Mesenchymal stem cell (in vitro differentiated cells and primary cell): ENCODE results near the gene ZNF417.

Experiments
- DNase-seq: peaks from one replicate; pipeline ENCODE4 v3.0.0-alpha.2; 2013
- H2AFZ ChIP-seq: one replicate; pipeline ENCODE4 v1.6.1; 2013; ENCODE audit warnings: low read depth, mild to moderate bottlenecking, control low read depth, inconsistent platforms, low read length, moderate library complexity
- H2AK5ac ChIP-seq: 2 replicates; pipeline ENCODE4 v1.6.1; 2013; ENCODE audit warnings: low read length, moderate library complexity, mild to moderate bottlenecking, inconsistent platforms; ENCODE audit not compliant: severe bottlenecking
- H2BK120ac ChIP-seq: one replicate; pipeline ENCODE4 v1.6.1; 2013; ENCODE audit warnings: low read depth, mild to moderate bottlenecking, inconsistent platforms, low read length, moderate library complexity
- H2BK12ac ChIP-seq, 2 experiments: one replicate each; pipeline ENCODE4 v1.6.1; 2013; ENCODE audit warnings: inconsistent platforms in 2 of 2, low read length in 2 of 2, mild to moderate bottlenecking in 2 of 2, moderate library complexity in 2 of 2, control low read depth in 1 of 2
- H2BK15ac ChIP-seq: one replicate; pipeline ENCODE4 v1.6.1; 2013; ENCODE audit warnings: mild to moderate bottlenecking, low read depth, inconsistent platforms; ENCODE audit not compliant: poor library complexity, severe bottlenecking
- H2BK5ac ChIP-seq: 2 replicates; pipeline ENCODE4 v1.6.1; 2013; ENCODE audit warnings: low read depth, mild to moderate bottlenecking, low read length, control low read depth, inconsistent platforms; ENCODE audit not compliant: poor library complexity, severe bottlenecking
- H3K14ac ChIP-seq, 2 experiments: one replicate each; pipeline ENCODE4 v1.6.1; 2013; ENCODE audit warnings: inconsistent platforms in 2 of 2, low read length in 2 of 2, control low read depth in 1 of 2, mild to moderate bottlenecking in 1 of 2, moderate library complexity in 1 of 2
- H3K18ac ChIP-seq, 2 experiments: one replicate each; pipeline ENCODE4 v1.6.1; 2013; ENCODE audit warnings: inconsistent platforms in 2 of 2, low read length in 2 of 2, control low read depth in 1 of 2, low read depth in 1 of 2, mild to moderate bottlenecking in 1 of 2
- H3K23ac ChIP-seq, 2 experiments: one replicate each; pipeline ENCODE4 v1.6.1; 2013; ENCODE audit warnings: inconsistent platforms in 2 of 2, low read length in 2 of 2, mild to moderate bottlenecking in 2 of 2, moderate library complexity in 2 of 2, control low read depth in 1 of 2
- H3K27ac ChIP-seq: 2 replicates; pipeline ENCODE4 v1.5.1; 2013; ENCODE audit warnings: mild to moderate bottlenecking, moderate library complexity, low read length, control low read depth, inconsistent platforms; ENCODE audit not compliant: poor library complexity, severe bottlenecking
- H3K27me3 ChIP-seq, 2 experiments: 2 replicates each; pipeline versions ENCODE4 v1.6.1 to v1.7.0; 2013; ENCODE audit warnings: low read length in 2 of 2, mild to moderate bottlenecking in 2 of 2, moderate library complexity in 2 of 2, control low read depth in 1 of 2, inconsistent platforms in 1 of 2; ENCODE audit not compliant: control insufficient read depth in 1 of 2, insufficient read depth in 1 of 2
- H3K36me3 ChIP-seq, 2 experiments: 2 replicates each; pipeline versions ENCODE4 v1.6.1 to v1.7.0; 2013; ENCODE audit warnings: low read length in 2 of 2, control low read depth in 1 of 2, inconsistent platforms in 1 of 2, low read depth in 1 of 2, mild to moderate bottlenecking in 1 of 2; ENCODE audit not compliant: insufficient read depth in 2 of 2, control insufficient read depth in 1 of 2
- H3K4ac ChIP-seq, 2 experiments: one replicate each; pipeline ENCODE4 v1.6.1; 2013; ENCODE audit warnings: inconsistent platforms in 2 of 2, low read length in 2 of 2, mild to moderate bottlenecking in 2 of 2, moderate library complexity in 2 of 2, control low read depth in 1 of 2, low read depth in 1 of 2
- H3K4me1 ChIP-seq: 2 replicates; pipeline ENCODE4 v1.6.1; 2013; ENCODE audit warnings: low read depth, low read length, control low read depth; ENCODE audit not compliant: control insufficient read depth, insufficient read depth
- H3K4me2 ChIP-seq: 2 replicates; pipeline ENCODE4 v1.6.1; 2013; ENCODE audit warnings: low read length, mild to moderate bottlenecking, inconsistent platforms; ENCODE audit not compliant: poor library complexity, severe bottlenecking
- H3K4me3 ChIP-seq, 2 experiments: 2 replicates each; pipeline versions ENCODE4 v1.5.1 to v1.7.0; 2013; ENCODE audit warnings: low read length in 2 of 2, mild to moderate bottlenecking in 2 of 2, control low read depth in 1 of 2, low read depth in 1 of 2; ENCODE audit not compliant: insufficient read depth in 1 of 2
- H3K79me1 ChIP-seq: replicated peaks from 2 replicates; pipeline ENCODE4 v1.6.1; 2013; ENCODE audit warnings: mild to moderate bottlenecking, control low read depth, low read length, inconsistent platforms; ENCODE audit not compliant: poor library complexity, severe bottlenecking
- H3K9ac ChIP-seq: 2 replicates; pipeline ENCODE4 v1.7.0; 2013; ENCODE audit warnings: mild to moderate bottlenecking, low read length, moderate library complexity
- H3K9me3 ChIP-seq: 2 replicates; pipeline ENCODE4 v1.7.0; 2013; ENCODE audit warnings: mild to moderate bottlenecking, low read length; ENCODE audit not compliant: control insufficient read depth
- H4K8ac ChIP-seq: one replicate; pipeline ENCODE4 v1.6.1; 2013; ENCODE audit warnings: inconsistent platforms, mild to moderate bottlenecking, low read length, moderate library complexity
- H4K91ac ChIP-seq: one replicate; pipeline ENCODE4 v1.6.1; 2013; ENCODE audit warnings: mild to moderate bottlenecking, low read length, inconsistent platforms
- WGBS: methylation state at CpG from one replicate; pipeline ENCODE4 v1.1.7; 2013; ENCODE audit warnings: mixed read lengths; 5-methylcytosine and 5-hydroxymethylcytosine counted together

The ZNF417 gene

DNA sequence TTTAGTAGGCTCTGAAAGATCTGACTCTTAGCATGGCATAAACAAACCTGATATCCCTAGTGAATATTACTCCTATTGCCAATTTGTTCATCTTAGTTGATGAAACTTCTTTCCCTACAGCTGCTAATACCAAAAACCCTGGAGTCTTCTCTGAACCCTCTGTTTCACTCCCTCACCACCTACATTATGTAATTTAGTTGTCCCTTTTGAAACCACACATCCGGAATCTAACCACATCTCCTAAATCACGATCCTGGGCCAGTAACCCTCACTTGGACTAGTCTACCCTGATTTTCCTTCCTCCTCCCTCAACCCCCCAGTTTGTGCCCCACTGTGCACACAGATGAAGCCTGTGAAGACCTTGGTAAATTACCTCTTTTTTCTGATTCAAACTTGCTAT lies 29.9 kb upstream of the ZNF417 start:
- Histone ChIP-seq H2AFZ (no peak overlapping the region), H3K4me1 (peaks cover 7% of the 10 kb centered on the region), H4K91ac (no peak overlapping the region), H3K9ac (peak overlapping the region; percentile 94), H3K9me3 (peaks cover 39% of the 10 kb centered on the region), H3K36me3 (peaks cover 26 to 31% of the 10 kb centered on the region in 2 experiments), H2BK15ac (no peak overlapping the region), H3K27ac (no peak overlapping the region), H2AK5ac (no peak overlapping the region), H3K14ac (no peak overlapping the region), H3K18ac (no peak overlapping the region), H2BK120ac (no peak overlapping the region), H3K4me2 (peak overlapping the region; percentile 87), H3K27me3 (no peaks in the 10 kb centered on the region), H3K79me1 (peaks cover 34% of the 10 kb centered on the region), H4K8ac (no peak overlapping the region), H3K4ac (no peak overlapping the region), H2BK5ac (no peak overlapping the region), H2BK12ac (no peak overlapping the region), H3K4me3 (peak overlapping the region in 1 of 2 experiments; percentile 95), H3K23ac (no peak overlapping the region)
- 98% methylated on average over 2 of the region's 2 CpGs for WGBS
- no peak for DNase-seq

DNA sequence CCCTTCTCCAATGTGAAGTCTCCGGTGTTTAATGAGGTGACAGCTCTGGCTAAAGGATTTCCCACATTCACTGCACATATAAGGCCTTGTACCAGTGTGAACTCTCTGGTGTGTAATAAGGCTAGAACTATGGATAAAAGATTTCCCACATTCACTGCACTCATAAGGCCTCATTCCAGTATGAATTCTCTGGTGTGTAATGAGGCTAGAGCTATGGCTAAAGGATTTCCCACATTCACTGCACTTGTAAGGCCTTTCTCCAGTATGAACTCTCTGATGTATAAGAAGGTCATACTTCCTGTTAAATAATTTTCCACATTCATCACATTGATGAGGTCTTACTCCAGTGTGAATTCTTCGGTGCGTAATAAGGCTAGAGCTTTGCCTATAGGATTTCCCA lies 25.2 kb upstream of the ZNF417 start:
- Histone ChIP-seq H2BK120ac (no peak overlapping the region), H2AFZ (no peak overlapping the region), H4K91ac (no peak overlapping the region), H3K23ac (no peak overlapping the region), H3K79me1 (peaks cover 40% of the 10 kb centered on the region), H2BK12ac (no peak overlapping the region), H2AK5ac (no peak overlapping the region), H3K4me1 (peaks cover 2% of the 10 kb centered on the region), H3K36me3 (peaks cover 42 to 56% of the 10 kb centered on the region in 2 experiments), H3K18ac (no peak overlapping the region), H3K9ac (no peak overlapping the region), H3K27ac (no peak overlapping the region), H2BK15ac (no peak overlapping the region), H3K4me3 (peak overlapping the region in 1 of 2 experiments; percentile 49), H3K14ac (no peak overlapping the region), H3K4me2 (no peak overlapping the region), H3K4ac (no peak overlapping the region), H3K27me3 (no peaks in the 10 kb centered on the region), H2BK5ac (no peak overlapping the region), H3K9me3 (peaks cover 48% of the 10 kb centered on the region), H4K8ac (no peak overlapping the region)
- WGBS = 100% methylated on average over 2 of the region's 3 CpGs
- no peak for DNase-seq

DNA sequence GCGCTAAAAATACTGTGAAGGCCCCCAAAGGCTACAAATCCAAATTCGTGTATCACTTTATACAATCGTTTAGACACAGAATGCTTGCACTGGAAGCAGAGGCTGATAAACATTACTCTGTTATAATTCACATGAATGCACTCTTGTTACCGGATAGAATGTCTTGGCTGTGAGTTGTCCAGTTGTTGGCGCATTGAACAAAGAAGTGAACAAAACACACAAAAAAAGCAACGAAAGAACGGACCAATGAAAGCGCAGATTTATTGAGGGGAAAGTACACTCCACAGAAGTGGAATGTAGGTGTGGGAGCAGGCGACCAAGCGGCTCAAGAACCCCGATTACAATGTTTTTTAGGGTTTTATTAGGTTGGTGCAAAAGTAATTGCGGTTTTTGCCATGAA lies 19.3 kb upstream of the ZNF417 start:
- DNase-seq = no peak
- Histone ChIP-seq H4K8ac (no peak overlapping the region), H3K36me3 (peaks cover 24 to 35% of the 10 kb centered on the region in 2 experiments), H2BK12ac (no peak overlapping the region), H3K79me1 (peaks cover 38% of the 10 kb centered on the region), H4K91ac (no peak overlapping the region), H2BK5ac (no peak overlapping the region), H3K9ac (no peak overlapping the region), H3K14ac (no peak overlapping the region), H2AFZ (no peak overlapping the region), H3K27ac (no peak overlapping the region), H3K4me2 (no peak overlapping the region), H3K4ac (no peak overlapping the region), H3K9me3 (peaks cover 35% of the 10 kb centered on the region), H3K23ac (no peak overlapping the region), H3K27me3 (no peaks in the 10 kb centered on the region), H3K4me3 (no peak overlapping the region), H2AK5ac (no peak overlapping the region), H2BK15ac (no peak overlapping the region), H3K4me1 (no peaks in the 10 kb centered on the region), H3K18ac (no peak overlapping the region), H2BK120ac (no peak overlapping the region)
- 93% methylated on average over 12 of the region's 12 CpGs for WGBS

DNA sequence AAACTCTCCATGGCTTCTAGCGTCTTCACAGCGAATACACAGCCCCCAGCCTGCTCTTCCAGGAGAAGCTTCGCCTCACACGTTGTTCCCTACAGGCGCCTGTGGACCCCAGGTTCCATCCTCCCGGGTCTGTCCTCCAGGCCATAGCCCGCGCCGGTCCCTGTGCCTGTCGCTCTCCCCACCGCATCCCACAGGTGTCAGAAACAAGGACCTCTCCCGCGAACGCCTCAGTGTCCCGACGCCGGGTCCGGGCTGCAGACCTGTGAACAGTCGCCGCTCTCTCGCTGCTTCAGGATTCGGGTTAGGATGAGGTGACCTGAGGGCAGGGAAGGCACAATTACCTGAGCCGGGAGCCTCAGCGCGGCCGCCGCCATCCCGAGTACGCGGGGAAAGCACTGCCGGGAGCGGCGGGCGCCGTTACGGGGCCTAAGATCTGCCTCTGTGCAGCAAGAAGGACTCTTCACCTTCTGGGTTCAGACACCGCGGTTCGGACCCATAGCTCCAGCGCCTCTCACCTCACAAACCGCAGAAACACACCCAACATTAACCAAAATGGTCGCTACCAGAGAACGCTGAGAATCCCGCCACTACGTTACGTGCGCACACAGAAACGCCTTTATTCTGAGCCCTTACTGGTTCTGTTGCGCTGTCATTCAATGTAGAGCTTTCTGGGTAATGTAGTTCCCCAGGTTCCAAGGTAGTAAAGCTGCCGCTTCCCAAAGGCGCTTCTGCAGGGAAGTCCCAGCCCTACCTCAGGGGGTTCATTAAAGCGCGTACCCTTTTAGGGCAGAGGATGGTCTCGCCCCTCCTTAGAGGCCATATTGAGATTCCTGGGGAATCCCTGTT lies 18.7 kb upstream of the ZNF417 start, which contains the start of gene ZNF418:
Gene ZNF418 (minus strand): TSS at position 583 of the 846 bp plus-strand sequence. CDS start 1,580 bp downstream, outside the sequence.
- peak within 1 kb of the TSS; percentile 91 for H3K9ac ChIP-seq

More for the DNA sequence above, 18.7 kb upstream of the ZNF417 start, which contains the start of gene ZNF418:
- Histone ChIP-seq H2BK5ac (no peak within 1 kb of the TSS), H3K9me3 (peaks cover 34% of the 10 kb centered on the region), H3K23ac (peak within 1 kb of the TSS in 1 of 2 experiments; percentile 68), H3K27ac (no peak within 1 kb of the TSS), H3K4me3 (peak within 1 kb of the TSS; percentile 72 to 90), H3K79me1 (peaks cover 42% of the 10 kb centered on the region), H3K14ac (no peak within 1 kb of the TSS), H3K4me1 (no peaks in the 10 kb centered on the region), H2BK120ac (no peak within 1 kb of the TSS), H3K27me3 (no peaks in the 10 kb centered on the region), H4K8ac (peak within 1 kb of the TSS; percentile 9), H2AFZ (peak within 1 kb of the TSS; percentile 85), H2BK12ac (no peak within 1 kb of the TSS), H3K18ac (peak within 1 kb of the TSS in 1 of 2 experiments; percentile 52), H4K91ac (peak within 1 kb of the TSS; percentile 0), H3K36me3 (peaks cover 31 to 33% of the 10 kb centered on the region in 2 experiments), H2BK15ac (no peak within 1 kb of the TSS), H3K4ac (peak within 1 kb of the TSS in 1 of 2 experiments; percentile 59), H3K4me2 (peak within 1 kb of the TSS; percentile 67), H2AK5ac (no peak within 1 kb of the TSS)
- DNase-seq = peak; percentile 88
- 2% methylated on average over 50 of the region's 54 CpGs for WGBS
